Retinal pigment epithelial cell (primary cell): Measurements from ENCODE around the gene CYP27A1.

Source experiments
- DNase-seq: peaks from one replicate; pipeline ENCODE4 v3.0.0-alpha.2; 2010; ENCODE audit warnings: low read depth
- H3K4me3 ChIP-seq: 2 replicates; pipeline ENCODE4 v1.5.1; 2011; ENCODE audit warnings: mild to moderate bottlenecking, low read length, control low read depth, moderate library complexity
- CTCF ChIP-seq: conservative IDR thresholded peaks from 2 replicates; pipeline ENCODE4 v1.5.1; 2011; ENCODE audit warnings: low read depth, low read length, control low read depth, inconsistent platforms

Gene CYP27A1

GRCh38 chr2:218815649-218816048, 33.7 kb downstream of the CYP27A1 start:
- H3K4me3 ChIP-seq = no peak overlapping the region
- DNase-seq = no peak
- TF ChIP-seq CTCF = no peak

- no peak for TF ChIP-seq CTCF
- no peak overlapping the region for H3K4me3 ChIP-seq
- no peak for DNase-seq
Observed at GRCh38 chr2:218816561-218817011, 34.6 kb downstream of the CYP27A1 start.

- TF ChIP-seq CTCF = no peak
- H3K4me3 ChIP-seq = no peak overlapping the region
- no peak for DNase-seq
Observed at GRCh38 chr2:218819093-218819492, 37.1 kb downstream of the CYP27A1 start.

GRCh38 chr2:218820746-218821369, 38.9 kb downstream of the CYP27A1 start:
- TF ChIP-seq CTCF = no peak
- no peak overlapping the region for H3K4me3 ChIP-seq

GRCh38 chr2:218821605-218822211, 39.8 kb downstream of the CYP27A1 start:
- no peak overlapping the region for H3K4me3 ChIP-seq
- no peak for TF ChIP-seq CTCF
- DNase-seq = no peak

More at GRCh38 chr2:218820746-218821369, 38.9 kb downstream of the CYP27A1 start:
- no peak for DNase-seq

GRCh38 chr2:218822622-218823021, 40.7 kb downstream of the CYP27A1 start:
- DNase-seq = no peak
- no peak for TF ChIP-seq CTCF
- no peak overlapping the region for H3K4me3 ChIP-seq
